HUDEP-2 (cell line): Measurements from ENCODE around the gene BMP7.
"Not testable (repeated sequence)": the region's sequence is repeated elsewhere in the genome, so short reads cannot be mapped to it uniquely, and the experiment has no call there.

Source experiments
- DNase-seq, 76 experiments: peaks; one replicate each; lab custom pipeline; 2025; ENCODE audit not compliant: unreplicated experiment in 76 of 76; lab: John Stamatoyannopoulos, UW

BMP7 gene

DNA sequence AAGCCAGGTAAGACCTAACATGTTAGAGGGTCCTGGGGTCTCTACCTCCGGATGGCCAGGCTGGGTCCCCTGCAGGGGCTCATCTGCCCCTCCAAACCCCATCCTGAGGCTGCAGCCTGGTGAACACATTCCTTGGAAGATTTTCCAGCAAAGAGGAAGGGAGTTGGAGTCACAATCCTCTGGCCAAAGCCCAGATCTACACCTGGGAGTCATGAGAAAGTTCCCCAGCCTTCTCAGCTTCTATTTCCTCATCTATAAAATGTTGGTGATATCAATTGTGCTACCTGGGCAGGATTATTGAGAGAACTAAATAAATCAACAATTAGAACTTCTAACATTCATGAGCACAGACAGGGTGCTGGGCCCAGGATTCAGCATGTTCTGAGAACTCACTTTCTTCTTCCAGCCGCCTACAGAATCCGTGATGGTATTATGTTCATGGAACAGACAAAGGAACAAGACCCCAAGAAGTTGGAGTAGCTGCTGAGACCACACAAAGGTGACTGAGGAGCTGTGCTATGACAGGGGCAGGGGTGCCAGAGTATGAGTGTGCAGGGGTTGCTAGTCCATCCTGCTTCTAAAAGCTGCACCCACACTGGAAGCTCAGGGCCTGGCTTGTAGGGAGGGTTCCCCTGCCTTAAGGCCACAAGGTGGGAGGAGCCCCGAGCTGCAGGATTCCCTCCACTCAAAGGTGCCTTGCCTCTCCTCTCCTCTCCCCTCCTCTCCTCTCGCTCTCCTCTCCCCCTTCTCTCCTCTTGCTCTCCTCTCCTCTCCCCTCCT is 68.9 kb downstream of the BMP7 start:
- DNase-seq = no peak

DNA sequence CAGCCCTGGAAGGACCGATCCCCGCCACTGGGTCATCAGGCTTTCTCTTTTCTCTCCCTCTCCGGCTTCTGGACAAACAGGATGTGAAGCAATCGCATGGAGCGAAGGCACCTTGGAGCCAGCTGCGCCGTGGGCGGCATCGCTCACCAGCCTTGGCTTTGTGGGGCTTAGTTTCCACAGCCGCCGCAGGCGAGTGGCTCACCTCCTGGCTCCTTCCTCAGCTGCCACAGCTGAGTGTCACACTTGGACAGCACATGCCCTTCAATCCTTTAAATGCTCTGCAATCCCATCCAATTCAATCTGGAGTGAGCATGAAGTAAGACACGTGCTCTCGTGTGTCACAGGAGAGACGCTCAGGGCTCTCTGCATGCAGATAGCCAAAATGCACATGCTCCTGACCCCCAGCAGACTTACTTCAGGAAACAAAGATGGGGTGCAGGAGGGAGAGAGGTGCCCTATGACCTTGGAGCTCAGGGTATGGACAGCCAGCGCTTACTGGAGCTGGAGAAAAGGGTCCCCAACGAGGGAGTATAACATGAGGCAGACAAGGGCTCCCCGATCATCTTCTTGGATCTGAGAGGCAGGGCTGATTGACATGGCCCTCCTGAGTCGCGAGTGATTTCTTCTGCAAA is 70.9 kb downstream of the BMP7 start:
- DNase-seq = no peak

DNA sequence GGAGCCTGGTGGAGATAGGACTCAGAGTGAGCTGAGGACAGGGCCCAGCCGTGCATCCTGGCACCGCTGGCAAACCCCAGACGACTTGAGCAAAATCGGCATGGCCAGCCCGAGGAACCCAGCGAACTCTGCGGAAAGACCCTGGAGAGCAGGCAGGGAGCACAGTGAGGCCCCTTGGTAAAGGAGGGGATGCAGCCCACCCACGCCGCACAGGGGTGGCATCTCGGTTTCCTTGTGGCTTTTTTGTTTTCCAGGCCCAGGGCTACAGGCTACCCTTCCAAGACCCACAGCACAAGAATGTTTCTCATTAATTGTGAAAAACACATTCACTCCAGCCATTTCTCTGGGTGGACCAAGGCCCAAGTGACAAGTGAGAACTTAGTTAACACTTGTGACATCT is 71.4 kb downstream of the BMP7 start:
- no peak for DNase-seq

DNA sequence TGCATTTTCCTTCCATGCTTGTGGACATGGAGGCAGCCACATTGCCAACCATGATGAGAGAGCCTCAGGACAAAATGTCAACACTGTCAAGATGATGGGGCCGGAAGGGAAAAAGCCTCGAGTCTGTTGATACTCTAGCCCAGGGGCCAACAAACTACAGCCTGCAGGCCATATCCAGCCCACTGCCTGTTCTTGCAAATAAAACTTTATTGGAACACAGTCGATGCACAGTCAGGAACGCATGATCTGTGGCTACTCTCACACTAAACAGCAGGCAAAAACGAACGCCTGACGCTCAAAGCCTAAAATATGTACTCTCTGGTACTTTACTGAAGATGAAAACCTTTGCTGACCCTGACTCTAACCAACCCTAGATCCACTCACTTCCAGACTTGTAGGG is 72.3 kb downstream of the BMP7 start:
- DNase-seq = no peak

DNA sequence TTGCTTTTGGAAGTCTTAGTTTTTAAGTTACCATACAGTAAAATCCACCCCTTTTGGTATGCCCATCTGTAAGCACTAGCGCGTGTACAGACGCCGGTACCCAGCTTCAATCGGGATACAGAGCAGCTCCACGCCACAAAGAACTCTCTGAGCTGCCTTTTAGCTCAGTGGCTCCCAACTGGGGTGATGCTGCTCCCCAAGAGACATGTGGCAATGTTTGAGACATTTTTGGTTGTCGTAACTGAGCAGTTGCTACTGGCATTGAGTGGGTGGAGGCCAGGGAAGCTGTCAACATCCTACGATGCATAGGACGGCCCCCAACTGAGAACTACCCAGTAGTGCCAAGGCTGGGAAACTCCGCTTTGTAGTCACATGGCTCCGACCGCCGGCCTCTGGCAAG is 73.3 kb downstream of the BMP7 start:
- no peak for DNase-seq

DNA sequence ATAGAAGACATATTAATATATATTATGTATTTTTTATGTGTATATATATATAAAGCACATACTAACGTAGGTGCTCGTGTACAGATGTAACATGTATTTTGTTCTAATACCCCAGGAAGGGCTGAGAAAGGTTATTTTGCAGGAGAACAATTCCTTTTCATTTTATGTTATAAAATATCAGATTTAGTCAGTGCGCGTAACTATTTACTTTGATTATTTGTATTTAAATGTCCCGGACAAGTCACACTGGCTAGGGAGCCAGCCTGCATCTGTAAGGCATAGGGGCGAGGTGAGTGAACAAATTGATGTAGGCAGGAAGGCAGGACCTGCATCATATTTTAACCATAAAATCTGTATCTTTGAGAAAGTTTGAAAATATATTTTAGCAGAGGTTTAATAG is 74.1 kb downstream of the BMP7 start:
- no peak for DNase-seq

DNA sequence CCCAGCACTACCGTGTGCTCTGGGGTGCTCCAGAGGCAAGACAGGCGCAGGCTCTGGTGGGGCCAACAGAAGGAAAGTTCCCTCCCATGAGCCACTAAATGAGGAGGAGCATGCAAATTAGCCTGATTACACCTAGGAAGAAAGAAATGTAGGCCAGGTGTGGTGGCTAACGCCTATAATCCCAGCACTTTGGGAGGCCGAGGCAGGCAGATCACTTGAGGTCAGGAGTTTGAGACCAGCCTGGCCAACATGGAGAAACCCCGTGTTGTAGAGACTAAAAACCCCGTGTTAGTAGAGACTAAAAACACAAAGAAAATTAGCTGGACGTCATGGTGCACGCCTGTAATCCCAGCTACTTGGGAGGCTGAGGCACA is 75.2 kb downstream of the BMP7 start:
- not testable (repeated sequence) for DNase-seq

DNA sequence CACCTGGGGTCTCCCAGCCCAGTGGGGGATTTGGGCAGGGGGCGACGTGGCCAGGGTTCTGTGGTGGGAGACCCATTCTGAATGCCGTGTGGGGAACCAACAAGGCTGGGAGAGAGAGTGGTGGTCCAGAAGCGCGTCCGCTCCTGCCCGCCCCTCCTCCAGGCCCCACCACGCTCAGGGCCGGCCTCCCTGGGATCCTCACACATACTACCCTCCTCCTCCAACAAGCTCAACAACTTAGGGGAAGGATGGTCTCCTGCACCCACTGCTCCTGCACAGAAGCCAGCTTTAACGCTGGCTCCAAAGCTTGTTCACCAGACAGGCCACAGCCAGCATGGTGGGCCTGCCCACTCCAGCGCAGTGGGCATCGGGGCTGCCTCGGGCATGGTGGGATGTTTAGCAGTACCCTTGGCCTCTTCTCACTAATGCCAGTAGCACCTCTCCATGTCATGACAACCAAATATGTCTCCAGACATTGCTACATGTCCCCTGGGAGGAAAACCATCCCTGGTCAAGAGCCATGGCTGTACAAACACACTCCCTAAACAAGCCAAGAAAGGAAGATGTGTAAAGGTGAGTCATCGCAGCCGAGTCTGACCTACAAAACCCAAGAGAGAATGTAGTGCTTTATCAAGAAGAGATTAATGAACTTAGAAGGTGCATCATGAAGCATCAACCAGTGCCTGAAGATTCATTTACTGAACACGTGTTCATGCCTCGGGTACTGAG is 75.7 kb downstream of the BMP7 start:
- DNase-seq = no peak

DNA sequence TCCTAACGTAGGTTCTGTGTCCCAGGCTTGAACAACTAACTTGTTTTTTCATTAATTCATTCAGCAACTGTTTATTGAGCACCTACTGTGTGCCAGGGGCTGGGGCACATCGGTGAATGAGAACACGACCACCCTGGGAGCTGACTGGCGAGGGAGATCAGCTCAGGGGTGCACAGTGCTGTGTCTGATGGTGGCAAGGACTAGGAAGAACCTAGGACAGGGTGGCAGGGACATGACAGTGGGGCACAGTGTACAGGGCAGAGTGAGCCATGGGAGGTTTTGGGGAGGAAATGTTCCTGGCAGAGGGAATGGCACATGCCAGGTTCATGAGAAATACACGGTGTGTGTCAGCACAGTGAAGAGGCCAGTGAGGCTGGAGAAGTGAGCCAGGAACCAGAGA is 76.7 kb downstream of the BMP7 start:
- DNase-seq = no peak

DNA sequence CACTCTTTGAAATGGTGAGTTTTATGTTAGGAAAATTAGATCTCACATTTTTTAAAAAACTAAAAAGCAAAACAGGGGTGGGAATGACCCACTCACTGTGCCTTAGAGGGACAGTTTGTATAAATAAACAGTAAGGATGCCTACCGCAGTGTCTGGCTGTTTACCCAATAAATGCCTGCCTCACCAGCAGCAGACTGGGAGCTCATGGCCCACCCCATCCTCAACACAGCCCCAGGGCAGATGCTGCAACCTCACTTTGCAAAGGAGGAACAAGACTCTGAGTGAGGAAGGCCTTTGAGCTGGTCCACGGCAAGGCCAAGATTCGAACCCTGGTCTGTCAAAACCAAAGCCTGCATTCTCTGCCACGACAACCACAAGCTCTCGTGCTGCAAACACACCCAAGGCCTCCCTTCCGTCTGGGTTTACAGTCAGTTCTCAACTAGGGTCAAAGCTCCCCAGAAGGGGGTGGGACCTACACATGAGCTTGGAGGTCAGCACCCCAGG is 77.8 kb downstream of the BMP7 start:
- no peak for DNase-seq

DNA sequence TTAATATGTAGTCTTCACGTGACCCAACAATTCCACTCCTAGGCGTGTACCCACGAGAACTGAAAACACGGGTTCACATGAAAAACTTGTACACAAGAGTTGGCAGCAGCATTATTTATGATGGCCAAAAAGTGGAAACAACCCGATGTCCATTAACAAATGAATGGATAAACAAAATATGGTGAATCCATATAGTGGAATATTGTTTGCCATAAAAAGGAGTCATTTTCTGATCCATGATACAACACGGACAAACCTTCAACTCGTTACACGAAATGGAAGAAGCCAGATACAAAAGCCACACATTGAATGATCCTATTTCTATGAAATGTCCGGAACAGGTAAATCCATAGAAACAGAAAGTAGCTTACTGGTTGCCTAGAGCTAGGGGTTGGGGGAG is 78.4 kb downstream of the BMP7 start:
- DNase-seq = no peak

DNA sequence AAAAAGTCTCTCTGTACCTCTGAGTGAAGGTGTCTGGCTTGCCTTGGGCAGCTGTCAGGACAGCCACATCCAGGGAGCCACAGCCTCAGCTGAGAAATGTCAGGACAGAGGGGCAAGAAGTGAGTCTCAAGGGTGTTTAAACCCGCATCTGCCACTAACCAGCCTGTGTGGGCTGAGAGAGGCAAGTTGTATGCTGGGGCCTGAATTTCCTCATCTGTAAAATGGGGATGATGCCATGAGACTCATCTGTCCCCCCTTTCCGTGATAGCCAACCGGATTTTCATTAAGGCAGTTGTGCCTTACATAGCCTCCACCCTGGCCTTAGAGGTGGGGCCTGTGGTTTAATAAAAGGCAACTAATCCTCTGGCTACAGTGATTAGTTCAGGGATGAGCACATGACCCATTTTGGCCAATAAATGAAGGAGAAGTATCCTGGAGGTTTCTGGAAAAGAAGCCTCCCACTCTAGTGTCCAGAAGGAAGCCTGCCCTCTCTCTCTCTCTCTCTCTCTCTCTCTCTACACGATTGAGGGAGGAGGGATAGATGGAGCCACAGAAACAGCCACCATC is 79.3 kb downstream of the BMP7 start:
- no peak for DNase-seq

DNA sequence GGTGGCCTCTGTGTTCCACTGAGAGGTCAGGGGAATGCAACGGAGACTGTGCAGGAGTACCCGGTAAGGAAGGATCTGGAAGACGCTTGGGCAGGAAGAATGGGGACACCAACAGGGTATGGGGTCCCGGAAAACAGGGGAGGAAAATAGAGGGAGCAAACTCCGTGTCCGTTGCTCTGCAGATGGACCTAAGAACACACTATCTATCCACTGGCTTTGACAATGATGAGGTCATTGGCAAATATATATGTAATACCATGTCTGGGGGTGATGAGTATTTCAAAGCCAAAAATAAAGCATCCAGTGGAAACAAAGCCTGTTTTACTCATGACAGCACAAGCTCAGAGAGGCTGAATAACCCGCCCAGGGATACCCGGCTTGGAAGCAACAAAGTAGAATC is 80.2 kb downstream of the BMP7 start:
- DNase-seq = no peak

DNA sequence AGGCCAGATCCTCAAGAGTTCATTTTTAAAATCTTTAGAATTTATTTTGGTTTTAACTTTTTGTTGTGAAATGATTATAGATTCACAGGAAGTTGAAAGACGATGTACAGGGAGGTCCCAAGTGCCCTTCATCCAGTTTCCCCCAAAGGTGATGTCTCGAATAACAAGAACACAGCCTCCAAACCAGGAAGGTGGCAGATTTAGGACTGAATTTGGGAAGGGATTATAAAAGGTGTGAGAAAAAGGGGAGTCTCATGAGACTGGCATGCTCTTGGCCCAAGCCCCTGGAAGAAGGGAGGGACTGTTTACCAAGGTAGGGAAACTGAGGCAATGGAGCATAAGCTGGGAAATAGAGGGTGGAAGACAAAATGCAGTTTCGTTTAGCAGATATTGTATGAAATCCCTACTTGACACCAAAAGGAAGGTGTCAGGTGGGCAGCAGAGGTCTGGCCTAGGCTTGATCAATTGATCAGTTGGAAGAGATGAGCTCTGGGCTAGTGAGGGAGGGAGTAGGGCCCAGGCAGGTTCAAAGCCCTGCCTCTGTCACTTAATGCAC is 81.2 kb downstream of the BMP7 start:
- DNase-seq = no peak

DNA sequence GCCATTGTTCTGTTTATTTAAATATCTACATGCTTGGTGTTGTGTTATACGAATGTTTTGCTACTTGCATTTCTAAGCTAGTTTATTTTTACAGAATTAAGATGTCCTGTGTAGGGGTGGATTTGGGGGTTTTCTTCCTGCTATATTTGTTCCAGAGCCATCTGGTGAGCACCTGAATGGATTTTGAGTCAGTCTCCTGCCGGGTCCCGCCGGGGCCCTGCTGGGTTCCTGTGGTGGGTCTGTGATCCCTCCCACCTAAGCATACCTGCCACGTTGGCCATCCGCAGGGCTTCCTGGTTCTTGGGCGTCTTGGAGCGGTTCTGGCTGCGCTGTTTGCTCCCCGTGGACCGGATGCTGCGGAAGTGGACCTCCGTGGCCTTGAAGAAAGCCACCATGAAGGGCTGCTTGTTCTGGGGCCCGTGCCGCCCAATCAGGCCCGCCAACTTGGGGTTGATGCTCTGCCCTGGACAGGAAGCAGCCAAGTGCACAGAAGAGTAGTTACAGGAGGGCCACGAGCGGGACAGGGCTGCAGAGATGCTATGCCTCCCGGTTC is 82.9 kb downstream of the BMP7 start:
- no peak for DNase-seq

DNA sequence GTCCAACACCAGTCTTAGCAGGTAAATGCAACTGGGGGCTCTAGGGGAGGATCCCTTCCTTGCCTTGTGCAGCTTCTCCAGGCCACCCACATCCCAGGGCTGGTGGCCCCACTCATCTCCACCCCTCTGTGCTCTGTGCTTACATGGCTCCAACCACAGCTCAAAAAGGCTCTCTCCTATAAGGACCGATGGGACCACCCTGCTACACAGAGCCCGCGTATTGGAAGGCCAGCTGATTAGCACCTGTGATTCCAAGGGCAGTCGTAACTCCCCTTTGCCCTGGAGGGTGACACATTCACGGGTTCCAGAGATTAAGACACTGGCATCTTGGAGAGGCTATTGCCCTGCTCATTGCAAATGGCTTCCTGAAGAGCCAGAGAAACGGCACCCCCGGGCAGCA is 84.8 kb downstream of the BMP7 start:
- no peak for DNase-seq

DNA sequence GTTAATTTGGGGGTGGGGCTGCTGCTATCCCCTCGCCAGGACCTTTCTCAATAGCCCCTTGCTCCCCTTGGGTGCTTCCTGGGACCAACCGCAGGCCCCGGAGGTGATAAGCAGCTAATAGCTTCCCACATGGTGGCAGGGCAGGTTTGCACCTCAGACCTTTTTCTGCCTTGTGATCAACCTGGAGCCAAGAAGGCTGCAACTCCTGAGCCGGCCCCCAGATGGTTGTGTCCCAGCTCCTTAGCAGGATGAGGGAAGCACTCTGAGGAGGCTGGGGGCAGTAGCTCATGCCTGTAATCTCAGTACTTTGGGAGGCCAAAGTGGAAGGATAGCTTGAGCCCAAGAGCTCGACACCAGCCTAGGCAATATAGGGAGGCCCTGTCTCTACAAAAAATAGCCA is 85.5 kb downstream of the BMP7 start:
- DNase-seq = no peak

DNA sequence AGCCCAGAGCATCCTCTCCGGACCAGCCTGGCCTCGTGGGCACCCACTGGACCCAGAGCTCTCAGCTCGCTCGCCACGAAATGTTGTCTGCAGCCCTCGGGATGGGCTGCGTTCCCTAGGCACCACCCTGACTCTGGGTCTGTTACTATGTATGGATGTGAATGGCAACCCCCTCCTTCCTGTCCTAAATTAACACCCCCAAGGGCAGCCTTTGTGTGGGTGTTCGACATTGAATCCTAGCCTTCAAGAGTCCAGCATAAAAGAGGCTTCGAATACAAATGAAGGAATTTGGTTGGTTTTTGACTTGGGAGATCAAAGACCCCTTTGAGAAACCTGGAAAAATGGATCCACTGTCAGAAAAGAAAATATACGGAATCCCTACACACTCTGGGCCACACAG is 86.1 kb downstream of the BMP7 start:
- DNase-seq = no peak

DNA sequence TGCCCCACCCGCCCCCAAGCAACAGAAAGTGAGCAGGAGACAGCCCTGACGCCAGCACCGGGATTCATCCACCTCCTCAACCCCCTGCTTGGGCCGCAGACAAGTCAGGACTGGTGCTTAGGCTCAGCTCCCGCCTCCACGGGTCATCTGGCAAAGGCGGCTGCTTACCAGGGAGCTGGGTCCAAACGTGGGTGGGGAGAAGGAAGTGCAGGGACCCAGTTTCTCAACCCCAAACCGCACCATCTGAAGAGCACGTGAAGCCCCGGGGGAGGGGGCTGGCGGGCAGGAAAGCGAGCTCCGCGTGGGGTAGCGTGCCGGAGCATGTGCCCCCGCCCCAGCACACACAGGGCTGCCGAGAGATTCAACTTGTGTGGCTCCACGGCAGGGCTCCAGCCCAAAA is 87.2 kb downstream of the BMP7 start:
- DNase-seq = no peak

DNA sequence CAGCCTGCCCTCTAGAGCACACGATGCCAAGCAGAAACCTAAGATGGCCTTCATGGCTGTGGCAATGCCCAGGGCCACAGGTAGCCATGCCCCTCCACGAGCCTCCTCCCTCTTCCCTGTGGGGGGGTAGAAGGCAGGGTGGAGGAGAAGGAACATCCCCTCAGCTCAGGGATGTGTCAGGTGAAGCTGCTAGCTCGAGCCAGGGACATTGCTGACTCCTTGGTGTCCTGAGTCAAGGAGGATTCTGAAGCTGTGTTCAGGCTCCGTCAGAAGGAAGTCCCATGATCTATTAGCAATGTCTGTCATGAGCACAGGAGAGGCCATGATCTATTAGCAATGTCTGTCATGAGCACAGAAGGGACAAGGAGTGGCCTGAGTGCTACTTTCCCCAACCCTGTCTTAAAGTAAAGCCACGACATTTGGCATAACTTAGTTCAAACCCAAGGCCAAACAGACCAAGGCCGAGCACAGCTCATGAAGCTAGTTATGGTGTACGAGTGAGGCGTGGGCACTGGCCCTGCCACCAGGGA is 87.8 kb downstream of the BMP7 start:
- no peak for DNase-seq
